Gastrocnemius medialis (tissue), 4 donors: ENCODE results near the gene CCDC30. TPM values are rescaled to one million over a fixed set of nuclear protein-coding genes. Genes with fewer than 3 reads are reported as not detected.

Experiments used
- ATAC-seq, 2 donors: fragments of 150-250 bp; one replicate each; pipeline ENCODE4 v1.9.1; 2016
- DNase-seq, 2 donors: peaks; one replicate each; pipeline ENCODE4 v3.0.0-alpha.2; 2019
- H3K27ac ChIP-seq, 4 donors: fragments of 200-600 bp; sonication (generic); 1 replicate in 1 of 4; 2 replicates in 3 of 4; pipeline ENCODE4 v1.5.1; 2016 to 2018; ENCODE audit warnings: mild to moderate bottlenecking in 2 of 4, moderate library complexity in 1 of 4
- H3K27me3 ChIP-seq, 3 donors: fragments of 200-600 bp; sonication (generic) in 2 of 3; 1 replicate in 1 of 3; 2 replicates in 2 of 3; pipeline versions ENCODE4 v1.5.1 to v1.6.0; 2016 to 2019; ENCODE audit warnings: mild to moderate bottlenecking in 1 of 3, moderate library complexity in 1 of 3
- H3K36me3 ChIP-seq, 2 donors: fragments of 200-600 bp; sonication (generic) in 1 of 2; one replicate each; pipeline ENCODE4 v1.5.1; 2017 to 2018
- H3K4me1 ChIP-seq, 2 donors: fragments of 200-600 bp; sonication (generic) in 1 of 2; one replicate each; pipeline ENCODE4 v1.5.1; 2016 to 2017; ENCODE audit warnings: mild to moderate bottlenecking in 2 of 2
- H3K4me3 ChIP-seq, 4 donors: fragments of 200-600 bp; sonication (generic) in 3 of 4; 1 replicate in 1 of 4; 2 replicates in 3 of 4; pipeline ENCODE4 v1.5.1; 2016 to 2019; ENCODE audit warnings: mild to moderate bottlenecking in 2 of 4
- H3K9me3 ChIP-seq, 3 donors: fragments of 200-600 bp; sonication (generic) in 2 of 3; 1 replicate in 1 of 3; 2 replicates in 2 of 3; pipeline ENCODE4 v1.5.1; 2016 to 2019
- POLR2A ChIP-seq, 2 donors: fragments of 450-650 bp; IDR thresholded peaks; one replicate each; pipeline ENCODE4 v1.6.1; 2017; ENCODE audit warnings: antibody characterized with exemption in 2 of 2, mild to moderate bottlenecking in 2 of 2, moderate library complexity in 2 of 2
- in situ Hi-C, 4 donors: fragments of 200-750 bp; cut with MboI; loops; one replicate each; pipeline versions ENCODE4 v1.15.0 to v1.8.0; 2017; ENCODE audit warnings: low sequenced_read_pairs in 4 of 4
- intact Hi-C: fragments of 100-400 bp; cut with DNase I; formaldehyde crosslinking; loops from one replicate; pipeline ENCODE4 v1.15.1; 2023; ENCODE audit warnings: low total_unique reads
- total RNA-seq, 4 donors: library from RNA; depleted of rRNA; stranded (reverse); fragments of >200 nt; gene quantifications; one replicate each; pipeline versions ENCODE4 v1.1.0 to v1.2.3, GENCODE V29; 2016
- TF ChIP-seq, protein P1 (sequence below), 5 experiments: fragments of 450-650 bp in 3 of 5; fragments of 200-600 bp in 2 of 5; sonication (generic) in 2 of 5; IDR thresholded peaks in 4 of 5; conservative IDR thresholded peaks in 1 of 5; 1 replicate in 4 of 5; 2 replicates in 1 of 5; pipeline ENCODE4 v1.5.1; 2016 to 2019; ENCODE audit warnings: antibody characterized with exemption in 5 of 5, mild to moderate bottlenecking in 3 of 5, moderate library complexity in 3 of 5

Gene CCDC30
- total RNA-seq, 4 donors from 2014 or later, result 0.24 to 2.9 (median 0.74) TPM

DNA sequence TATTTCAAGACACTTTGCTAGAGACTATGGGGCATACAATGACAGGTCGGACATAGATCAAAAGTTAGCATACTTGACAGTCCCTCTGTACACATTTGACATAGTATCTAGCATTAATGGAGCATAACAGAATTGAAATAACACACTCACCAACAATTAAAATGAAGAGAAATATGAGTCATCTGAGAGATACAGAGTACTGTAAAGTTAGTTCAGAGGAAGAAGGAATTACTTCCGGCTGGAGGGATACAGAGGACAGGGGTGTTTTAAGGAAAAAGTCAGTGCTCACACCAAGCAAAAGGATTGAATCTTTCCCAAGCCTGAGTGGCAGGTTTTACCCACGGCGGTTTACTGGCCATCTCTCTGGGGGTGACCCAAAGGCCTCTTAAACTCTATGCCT lies 9.7 kb upstream of the CCDC30 start:
- intact Hi-C loops, result loop anchor here (10.0 kb wide), 1 partner anchor 279 kb away; no protein-coding TSS in a partner anchor
- H3K27me3 ChIP-seq, result no peaks in the 10 kb centered on the region
- in situ Hi-C loops, result no loop called here
- H3K4me1 ChIP-seq, result peaks cover 13 to 19% of the 10 kb centered on the region in 2 donors
- H3K36me3 ChIP-seq, result peaks cover 0 to under 1% of the 10 kb centered on the region in 2 donors
- no peak overlapping the region for H3K4me3 ChIP-seq
- DNase-seq (no peak), ATAC-seq (no peak)
- H3K9me3 ChIP-seq, result no peaks in the 10 kb centered on the region
- no peak overlapping the region for H3K27ac ChIP-seq
- TF ChIP-seq, protein P1, sequence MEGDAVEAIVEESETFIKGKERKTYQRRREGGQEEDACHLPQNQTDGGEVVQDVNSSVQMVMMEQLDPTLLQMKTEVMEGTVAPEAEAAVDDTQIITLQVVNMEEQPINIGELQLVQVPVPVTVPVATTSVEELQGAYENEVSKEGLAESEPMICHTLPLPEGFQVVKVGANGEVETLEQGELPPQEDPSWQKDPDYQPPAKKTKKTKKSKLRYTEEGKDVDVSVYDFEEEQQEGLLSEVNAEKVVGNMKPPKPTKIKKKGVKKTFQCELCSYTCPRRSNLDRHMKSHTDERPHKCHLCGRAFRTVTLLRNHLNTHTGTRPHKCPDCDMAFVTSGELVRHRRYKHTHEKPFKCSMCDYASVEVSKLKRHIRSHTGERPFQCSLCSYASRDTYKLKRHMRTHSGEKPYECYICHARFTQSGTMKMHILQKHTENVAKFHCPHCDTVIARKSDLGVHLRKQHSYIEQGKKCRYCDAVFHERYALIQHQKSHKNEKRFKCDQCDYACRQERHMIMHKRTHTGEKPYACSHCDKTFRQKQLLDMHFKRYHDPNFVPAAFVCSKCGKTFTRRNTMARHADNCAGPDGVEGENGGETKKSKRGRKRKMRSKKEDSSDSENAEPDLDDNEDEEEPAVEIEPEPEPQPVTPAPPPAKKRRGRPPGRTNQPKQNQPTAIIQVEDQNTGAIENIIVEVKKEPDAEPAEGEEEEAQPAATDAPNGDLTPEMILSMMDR (IDR thresholded peaks at IDR 0.05 in 4 of 5, conservative IDR thresholded peaks at IDR 0.05 in 1 of 5), result no peak

- Histone ChIP-seq H3K9me3 (no peaks in the 10 kb centered on the region), H3K27ac (no peak overlapping the region), H3K4me3 (no peak overlapping the region), H3K27me3 (no peaks in the 10 kb centered on the region), H3K36me3 (peaks cover 0 to 11% of the 10 kb centered on the region in 2 donors), H3K4me1 (peaks cover 13 to 19% of the 10 kb centered on the region in 2 donors)
- in situ Hi-C loops, result no loop called here
- DNase-seq (no peak), ATAC-seq (no peak)
- intact Hi-C loops, result loop anchor here (10.0 kb wide), 1 partner anchor 280 kb away; no protein-coding TSS in a partner anchor
- TF ChIP-seq POLR2A (IDR thresholded peaks at IDR 0.05), result no peak
- TF ChIP-seq, protein P1 (IDR thresholded peaks at IDR 0.05 in 4 of 5, conservative IDR thresholded peaks at IDR 0.05 in 1 of 5), result no peak
These were observed 8.7 kb upstream of the CCDC30 start for GRCh38 chr1:42454403-42454802.

- peak within 1 kb of the TSS; percentile 90 to 95 (median 94) for H3K27ac ChIP-seq
- peaks cover 0 to 28% of the 10 kb centered on the region in 2 donors for H3K36me3 ChIP-seq
- DNase-seq (peak; percentile 67 to 79), ATAC-seq (peak; percentile 91 to 93)
- peak within 1 kb of the TSS; percentile 86 to 99 (median 90) for H3K4me3 ChIP-seq
- in situ Hi-C loops (no loop called here), intact Hi-C loops (loop anchor here (5.0 to 10.0 kb wide), 2 partner anchors 281 to 716 kb away; partner anchors contain the start of genes CFAP57 and EBNA1BP2)
- TF ChIP-seq, protein P1 (IDR thresholded peaks at IDR 0.05 in 4 of 5, conservative IDR thresholded peaks at IDR 0.05 in 1 of 5), result peak in 3 of 5 experiments; percentile 13 to 35 (median 16)
- peak in 1 of 2 donors; percentile 66 for TF ChIP-seq POLR2A (IDR thresholded peaks at IDR 0.05)
- H3K4me1 ChIP-seq, result peaks cover 13 to 19% of the 10 kb centered on the region in 2 donors
- H3K9me3 ChIP-seq, result no peaks in the 10 kb centered on the region
- no peaks in the 10 kb centered on the region for H3K27me3 ChIP-seq
These were observed 6.9 kb upstream of the CCDC30 start, which contains the start of the genes PPCS and ZMYND12 for GRCh38 chr1:42456010-42456753. PPCS (plus strand) TSS chr1:42456543; CDS start chr1:42456566, 23 bp downstream. ZMYND12 (minus strand) TSS chr1:42456022; CDS start chr1:42455997, 25 bp downstream.

- TF ChIP-seq, protein P1 (IDR thresholded peaks at IDR 0.05 in 4 of 5, conservative IDR thresholded peaks at IDR 0.05 in 1 of 5), result no peak
- no peak for TF ChIP-seq POLR2A (IDR thresholded peaks at IDR 0.05)
- H3K27ac ChIP-seq, result peak overlapping the region; percentile 90 to 95 (median 94)
- peaks cover 13 to 19% of the 10 kb centered on the region in 2 donors for H3K4me1 ChIP-seq
- H3K4me3 ChIP-seq, result peak overlapping the region; percentile 86 to 99 (median 90)
- H3K9me3 ChIP-seq, result no peaks in the 10 kb centered on the region
- in situ Hi-C loops, result no loop called here
- intact Hi-C loops, result loop anchor here (5.0 to 10.0 kb wide), 2 partner anchors 282 to 716 kb away; partner anchors contain the start of genes CFAP57 and EBNA1BP2
- ATAC-seq, result peak; percentile 38 to 53
- peak; percentile 17 to 19 for DNase-seq
- H3K36me3 ChIP-seq, result peaks cover 0 to 30% of the 10 kb centered on the region in 2 donors
- no peaks in the 10 kb centered on the region for H3K27me3 ChIP-seq
These were observed 6.4 kb upstream of the CCDC30 start for GRCh38 chr1:42456754-42457089.
